WTC11 (cell line): ENCODE data around the gene SLC6A4.

Experiments
- ATF2 ChIP-seq: sonication (generic); formaldehyde crosslinking; IDR thresholded peaks from 2 replicates; pipeline ENCODE4 v1.8.1; 2022; ENCODE audit warnings: low read depth, missing genetic modification reagents, borderline replicate concordance
- ATF3 ChIP-seq: sonication (generic); formaldehyde crosslinking; conservative IDR thresholded peaks from 2 replicates; pipeline ENCODE4 v1.8.1; 2022; ENCODE audit warnings: mild to moderate bottlenecking, missing genetic modification reagents
- CREM ChIP-seq: sonication (generic); formaldehyde crosslinking; IDR thresholded peaks from 2 replicates; pipeline ENCODE4 v1.8.1; 2022; ENCODE audit warnings: mild to moderate bottlenecking, missing genetic modification reagents, moderate library complexity
- E2F4 ChIP-seq: sonication (generic); formaldehyde crosslinking; IDR thresholded peaks from 2 replicates; pipeline ENCODE4 v1.8.1; 2022; ENCODE audit warnings: low read depth, mild to moderate bottlenecking, moderate library complexity, missing genetic modification reagents, borderline replicate concordance
- MLX ChIP-seq: sonication (generic); formaldehyde crosslinking; IDR thresholded peaks from 2 replicates; pipeline ENCODE4 v1.8.1; 2023; ENCODE audit warnings: mild to moderate bottlenecking, missing genetic modification reagents, moderate library complexity
- NR1H2 ChIP-seq: sonication (generic); formaldehyde crosslinking; IDR thresholded peaks from 2 replicates; pipeline ENCODE4 v1.9.0; 2021; ENCODE audit warnings: mild to moderate bottlenecking, moderate library complexity, missing genetic modification reagents
- SP1 ChIP-seq: sonication (generic); formaldehyde crosslinking; conservative IDR thresholded peaks from 2 replicates; pipeline ENCODE4 v1.8.1; 2022; ENCODE audit warnings: missing genetic modification reagents
- TP53 ChIP-seq: sonication (generic); formaldehyde crosslinking; IDR thresholded peaks from 2 replicates; pipeline ENCODE4 v1.8.1; 2023; ENCODE audit warnings: mild to moderate bottlenecking, missing genetic modification reagents
- ZNF232 ChIP-seq: sonication (generic); formaldehyde crosslinking; IDR thresholded peaks from 2 replicates; pipeline ENCODE4 v1.8.0; 2022; ENCODE audit warnings: mild to moderate bottlenecking, missing genetic modification reagents
- ZNF281 ChIP-seq: sonication (generic); formaldehyde crosslinking; IDR thresholded peaks from 2 replicates; pipeline ENCODE4 v1.8.0; 2023; ENCODE audit warnings: mild to moderate bottlenecking, missing genetic modification reagents
- ZNF532 ChIP-seq: fragments of 250-450 bp; sonication (Bioruptor Pico); IDR thresholded peaks from 2 replicates; pipeline ENCODE4 v1.9.0; 2021; ENCODE audit warnings: mild to moderate bottlenecking, borderline replicate concordance
- TF ChIP-seq, protein P1 (sequence below): fragments of 200-600 bp; IDR thresholded peaks from 2 replicates; pipeline ENCODE4 v1.8.0; 2022; ENCODE audit warnings: antibody characterized with exemption
- TF ChIP-seq, protein P2 (sequence below): sonication (generic); formaldehyde crosslinking; IDR thresholded peaks from 2 replicates; pipeline ENCODE4 v1.8.0; 2022; ENCODE audit warnings: mild to moderate bottlenecking, missing genetic modification reagents
- TF ChIP-seq, protein P3 (sequence below): sonication (generic); formaldehyde crosslinking; conservative IDR thresholded peaks from 2 replicates; pipeline ENCODE4 v1.8.1; 2023; ENCODE audit warnings: mild to moderate bottlenecking, low read depth, missing genetic modification reagents, moderate library complexity

GRCh38 chr17:30232015-30232823, 3.3 kb downstream of the SLC6A4 start:
- TF ChIP-seq TP53 (CRISPR knock-in tag) (no peak), E2F4 (CRISPR knock-in tag) (no peak), SP1 (CRISPR knock-in tag) (no peak), CREM (CRISPR knock-in tag) (no peak), MLX (CRISPR knock-in tag) (no peak), ATF3 (no peak), ZNF532 (no peak), ZNF281 (CRISPR knock-in tag) (no peak), NR1H2 (CRISPR knock-in tag) (no peak), ZNF232 (CRISPR knock-in tag) (no peak), ATF2 (CRISPR knock-in tag) (no peak)
- TF ChIP-seq, protein P1, sequence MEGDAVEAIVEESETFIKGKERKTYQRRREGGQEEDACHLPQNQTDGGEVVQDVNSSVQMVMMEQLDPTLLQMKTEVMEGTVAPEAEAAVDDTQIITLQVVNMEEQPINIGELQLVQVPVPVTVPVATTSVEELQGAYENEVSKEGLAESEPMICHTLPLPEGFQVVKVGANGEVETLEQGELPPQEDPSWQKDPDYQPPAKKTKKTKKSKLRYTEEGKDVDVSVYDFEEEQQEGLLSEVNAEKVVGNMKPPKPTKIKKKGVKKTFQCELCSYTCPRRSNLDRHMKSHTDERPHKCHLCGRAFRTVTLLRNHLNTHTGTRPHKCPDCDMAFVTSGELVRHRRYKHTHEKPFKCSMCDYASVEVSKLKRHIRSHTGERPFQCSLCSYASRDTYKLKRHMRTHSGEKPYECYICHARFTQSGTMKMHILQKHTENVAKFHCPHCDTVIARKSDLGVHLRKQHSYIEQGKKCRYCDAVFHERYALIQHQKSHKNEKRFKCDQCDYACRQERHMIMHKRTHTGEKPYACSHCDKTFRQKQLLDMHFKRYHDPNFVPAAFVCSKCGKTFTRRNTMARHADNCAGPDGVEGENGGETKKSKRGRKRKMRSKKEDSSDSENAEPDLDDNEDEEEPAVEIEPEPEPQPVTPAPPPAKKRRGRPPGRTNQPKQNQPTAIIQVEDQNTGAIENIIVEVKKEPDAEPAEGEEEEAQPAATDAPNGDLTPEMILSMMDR = no peak
- TF ChIP-seq, protein P2, sequence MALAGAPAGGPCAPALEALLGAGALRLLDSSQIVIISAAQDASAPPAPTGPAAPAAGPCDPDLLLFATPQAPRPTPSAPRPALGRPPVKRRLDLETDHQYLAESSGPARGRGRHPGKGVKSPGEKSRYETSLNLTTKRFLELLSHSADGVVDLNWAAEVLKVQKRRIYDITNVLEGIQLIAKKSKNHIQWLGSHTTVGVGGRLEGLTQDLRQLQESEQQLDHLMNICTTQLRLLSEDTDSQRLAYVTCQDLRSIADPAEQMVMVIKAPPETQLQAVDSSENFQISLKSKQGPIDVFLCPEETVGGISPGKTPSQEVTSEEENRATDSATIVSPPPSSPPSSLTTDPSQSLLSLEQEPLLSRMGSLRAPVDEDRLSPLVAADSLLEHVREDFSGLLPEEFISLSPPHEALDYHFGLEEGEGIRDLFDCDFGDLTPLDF = no peak
- TF ChIP-seq, protein P3, sequence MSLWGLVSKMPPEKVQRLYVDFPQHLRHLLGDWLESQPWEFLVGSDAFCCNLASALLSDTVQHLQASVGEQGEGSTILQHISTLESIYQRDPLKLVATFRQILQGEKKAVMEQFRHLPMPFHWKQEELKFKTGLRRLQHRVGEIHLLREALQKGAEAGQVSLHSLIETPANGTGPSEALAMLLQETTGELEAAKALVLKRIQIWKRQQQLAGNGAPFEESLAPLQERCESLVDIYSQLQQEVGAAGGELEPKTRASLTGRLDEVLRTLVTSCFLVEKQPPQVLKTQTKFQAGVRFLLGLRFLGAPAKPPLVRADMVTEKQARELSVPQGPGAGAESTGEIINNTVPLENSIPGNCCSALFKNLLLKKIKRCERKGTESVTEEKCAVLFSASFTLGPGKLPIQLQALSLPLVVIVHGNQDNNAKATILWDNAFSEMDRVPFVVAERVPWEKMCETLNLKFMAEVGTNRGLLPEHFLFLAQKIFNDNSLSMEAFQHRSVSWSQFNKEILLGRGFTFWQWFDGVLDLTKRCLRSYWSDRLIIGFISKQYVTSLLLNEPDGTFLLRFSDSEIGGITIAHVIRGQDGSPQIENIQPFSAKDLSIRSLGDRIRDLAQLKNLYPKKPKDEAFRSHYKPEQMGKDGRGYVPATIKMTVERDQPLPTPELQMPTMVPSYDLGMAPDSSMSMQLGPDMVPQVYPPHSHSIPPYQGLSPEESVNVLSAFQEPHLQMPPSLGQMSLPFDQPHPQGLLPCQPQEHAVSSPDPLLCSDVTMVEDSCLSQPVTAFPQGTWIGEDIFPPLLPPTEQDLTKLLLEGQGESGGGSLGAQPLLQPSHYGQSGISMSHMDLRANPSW (CRISPR knock-in tag) = no peak
